ENCODE results near the gene BTRC. TPM values are rescaled to one million over a fixed set of nuclear protein-coding genes. Genes with fewer than 3 reads are reported as not detected.

The BTRC gene
- total and polyA plus RNA-seq, 2 donors (not counting 3 experiments of a cell fraction or from before 2014, with no cell fraction given) = 11.6 to 18.5 TPM

DNA sequence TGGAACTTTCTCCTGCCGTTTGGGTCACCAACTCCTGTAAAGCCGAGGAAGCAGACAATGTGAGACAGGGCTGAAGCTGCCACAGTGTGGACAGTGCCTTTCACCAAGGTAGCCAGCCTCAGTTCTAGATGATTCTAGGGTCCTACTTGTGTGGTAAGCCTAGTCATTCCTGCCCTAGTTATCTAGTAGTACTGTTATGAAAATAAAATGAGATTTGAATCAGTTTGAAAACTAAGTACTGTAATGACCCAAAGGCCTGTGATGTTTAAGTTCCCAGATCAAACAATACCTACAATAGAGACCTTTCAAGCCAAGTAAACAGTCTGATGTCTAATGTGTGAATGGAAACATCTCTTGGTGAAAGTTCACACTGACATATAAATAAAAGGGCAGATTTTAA, 197.0 kb downstream of the BTRC start:
- Histone ChIP-seq H4K20me1 (replicated peaks; ENCODE audit: control insufficient read depth, extremely low read depth, insufficient read depth, low read length) (no peaks in the 10 kb centered on the region), H2AFZ (ENCODE audit: low read depth, low read length) (no peak overlapping the region), H3K9me1 (replicated peaks; ENCODE audit: control insufficient read depth, extremely low read depth, insufficient read depth, low read length) (no peaks in the 10 kb centered on the region), H3K4me3 (replicated peaks in 1 of 3; ENCODE audit: insufficient read depth in 1 of 3, low read depth in 1 of 3, low read length in 3 of 3) (no peak overlapping the region), H3K9ac (replicated peaks; ENCODE audit: extremely low read depth, insufficient read depth, low read length) (no peak overlapping the region), H3K27me3 (ENCODE audit: control insufficient read depth in 2 of 2, insufficient read depth in 2 of 2, low read length in 2 of 2) (no peaks in the 10 kb centered on the region), H3K9me3 (replicated peaks; ENCODE audit: control insufficient read depth, insufficient read depth, low read length) (no peaks in the 10 kb centered on the region), H3K4me2 (ENCODE audit: insufficient read depth, low read length) (no peak overlapping the region), H3K36me3 (ENCODE audit: control insufficient read depth in 2 of 2, extremely low read depth in 1 of 2, insufficient read depth in 2 of 2, low read length in 2 of 2) (peaks cover 2 to 3% of the 10 kb centered on the region in 2 experiments), H3K4me1 (ENCODE audit: control insufficient read depth, extremely low read depth, insufficient read depth, low read length) (no peaks in the 10 kb centered on the region), H3K27ac (ENCODE audit: insufficient read depth, low read depth, low read length) (no peak overlapping the region), H3K79me2 (ENCODE audit: control insufficient read depth, insufficient read depth, low read length) (no peaks in the 10 kb centered on the region)
- intact Hi-C loops (cut with micrococcal nuclease) = no loop called here
- TF ChIP-seq MYC (IDR thresholded peaks at IDR 0.05; ENCODE audit: low read depth, low read length) (no peak), EZH2 (IDR thresholded peaks at IDR 0.05; ENCODE audit: borderline replicate concordance, low read depth, low read length, severe bottlenecking) (no peak), FOS (IDR thresholded peaks at IDR 0.05; ENCODE audit: borderline replicate concordance, insufficient read depth, low read length) (no peak), GATA2 (IDR thresholded peaks at IDR 0.05; ENCODE audit: insufficient read depth, insufficient read length, low read depth, low read length) (no peak), POLR2A (IDR thresholded peaks at IDR 0.05; ENCODE audit: low read depth, low read length) (no peak)
- TF ChIP-seq, protein P1, sequence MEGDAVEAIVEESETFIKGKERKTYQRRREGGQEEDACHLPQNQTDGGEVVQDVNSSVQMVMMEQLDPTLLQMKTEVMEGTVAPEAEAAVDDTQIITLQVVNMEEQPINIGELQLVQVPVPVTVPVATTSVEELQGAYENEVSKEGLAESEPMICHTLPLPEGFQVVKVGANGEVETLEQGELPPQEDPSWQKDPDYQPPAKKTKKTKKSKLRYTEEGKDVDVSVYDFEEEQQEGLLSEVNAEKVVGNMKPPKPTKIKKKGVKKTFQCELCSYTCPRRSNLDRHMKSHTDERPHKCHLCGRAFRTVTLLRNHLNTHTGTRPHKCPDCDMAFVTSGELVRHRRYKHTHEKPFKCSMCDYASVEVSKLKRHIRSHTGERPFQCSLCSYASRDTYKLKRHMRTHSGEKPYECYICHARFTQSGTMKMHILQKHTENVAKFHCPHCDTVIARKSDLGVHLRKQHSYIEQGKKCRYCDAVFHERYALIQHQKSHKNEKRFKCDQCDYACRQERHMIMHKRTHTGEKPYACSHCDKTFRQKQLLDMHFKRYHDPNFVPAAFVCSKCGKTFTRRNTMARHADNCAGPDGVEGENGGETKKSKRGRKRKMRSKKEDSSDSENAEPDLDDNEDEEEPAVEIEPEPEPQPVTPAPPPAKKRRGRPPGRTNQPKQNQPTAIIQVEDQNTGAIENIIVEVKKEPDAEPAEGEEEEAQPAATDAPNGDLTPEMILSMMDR (IDR thresholded peaks at IDR 0.05; ENCODE audit: extremely low read depth in 1 of 2, insufficient read depth in 1 of 2, low read depth in 1 of 2, low read length in 2 of 2) = no peak
- TF ChIP-seq, protein P2, sequence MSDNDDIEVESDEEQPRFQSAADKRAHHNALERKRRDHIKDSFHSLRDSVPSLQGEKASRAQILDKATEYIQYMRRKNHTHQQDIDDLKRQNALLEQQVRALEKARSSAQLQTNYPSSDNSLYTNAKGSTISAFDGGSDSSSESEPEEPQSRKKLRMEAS (IDR thresholded peaks at IDR 0.05; ENCODE audit: insufficient read depth, insufficient read length) = no peak
- dilution Hi-C loops (cut with MboI; ENCODE audit: extremely low pct_ligation_motif_present, low sequenced_read_pairs) = no loop called here
- DNase-seq (ENCODE audit: low read depth, low spot score) (no peak), FAIRE-seq (no peak)
- POLR2A ChIA-PET = no interaction called here
- no TSS peak for BruUV-seq (replicated peaks)
- CTCF ChIA-PET = no interaction called here
